ENCODE measurements around the gene IL17REL. TPM values are rescaled to one million over a fixed set of nuclear protein-coding genes. Genes with fewer than 3 reads are reported as not detected.

The IL17REL gene
- total RNA-seq (2016; rRNA removed; fragmentation: Illumina TruSeq; extraction: Trizol) (not detected in 2 replicates), polyA plus RNA-seq (2011; rRNA removed) (not detected in 2 replicates), polyA minus RNA-seq (2011; rRNA and poly(A)+ RNA removed; ENCODE audit: low replicate concordance) (0.07 TPM in 1 of 2 replicates, not detected in the other), Bru-seq, nascent RNA (not detected), BruChase-seq, experiment 1, labeled RNA remaining after a 6-hour chase (not detected), BruChase-seq, experiment 2, labeled RNA remaining after a 2-hour chase (percentile 9 among the genes with signal in this experiment)
- not detected in 2 replicates for total RNA-seq (2016; cell fraction: cytosol; rRNA removed; fragmentation: Illumina TruSeq; extraction: Trizol; ENCODE audit: low read depth)
- not detected in 2 replicates for total RNA-seq (2016; cell fraction: insoluble cytoplasmic fraction; rRNA removed; fragmentation: Illumina TruSeq; extraction: Trizol)
- total RNA-seq (2016; cell fraction: membrane; rRNA removed; fragmentation: Illumina TruSeq; extraction: Trizol): not detected in 2 replicates
- total RNA-seq (2016; cell fraction: nucleus; rRNA removed; fragmentation: Illumina TruSeq; extraction: Trizol): not detected in 2 replicates
- polyA plus RNA-seq (2011; cell fraction: cytosol; rRNA removed): not detected in 2 replicates
- polyA plus RNA-seq (2011; cell fraction: nucleus; rRNA removed): not detected in 2 replicates
- not detected in 2 replicates for polyA plus RNA-seq (2012)
- not detected in 2 replicates for polyA plus RNA-seq (2016; cell fraction: cytosol; fragmentation: Illumina TruSeq; extraction: Trizol; ENCODE audit: low read depth)
- not detected in 2 replicates for polyA plus RNA-seq (2016; cell fraction: insoluble cytoplasmic fraction; fragmentation: Illumina TruSeq; extraction: Trizol; ENCODE audit: low read depth)
- not detected in 2 replicates for polyA plus RNA-seq (2016; cell fraction: membrane; fragmentation: Illumina TruSeq; extraction: Trizol; ENCODE audit: low read depth)
- not detected in 2 replicates for polyA plus RNA-seq (2016; cell fraction: nucleus; fragmentation: Illumina TruSeq; extraction: Trizol; ENCODE audit: insufficient read depth, low read depth)
- polyA minus RNA-seq (2011; cell fraction: cytosol; rRNA and poly(A)+ RNA removed): not detected in 2 replicates
- polyA minus RNA-seq (2011; cell fraction: nucleus; rRNA and poly(A)+ RNA removed): not detected in 2 replicates
- long read RNA-seq, experiment 1: 0 reads
- long read RNA-seq, experiment 2: 0 reads

DNA sequence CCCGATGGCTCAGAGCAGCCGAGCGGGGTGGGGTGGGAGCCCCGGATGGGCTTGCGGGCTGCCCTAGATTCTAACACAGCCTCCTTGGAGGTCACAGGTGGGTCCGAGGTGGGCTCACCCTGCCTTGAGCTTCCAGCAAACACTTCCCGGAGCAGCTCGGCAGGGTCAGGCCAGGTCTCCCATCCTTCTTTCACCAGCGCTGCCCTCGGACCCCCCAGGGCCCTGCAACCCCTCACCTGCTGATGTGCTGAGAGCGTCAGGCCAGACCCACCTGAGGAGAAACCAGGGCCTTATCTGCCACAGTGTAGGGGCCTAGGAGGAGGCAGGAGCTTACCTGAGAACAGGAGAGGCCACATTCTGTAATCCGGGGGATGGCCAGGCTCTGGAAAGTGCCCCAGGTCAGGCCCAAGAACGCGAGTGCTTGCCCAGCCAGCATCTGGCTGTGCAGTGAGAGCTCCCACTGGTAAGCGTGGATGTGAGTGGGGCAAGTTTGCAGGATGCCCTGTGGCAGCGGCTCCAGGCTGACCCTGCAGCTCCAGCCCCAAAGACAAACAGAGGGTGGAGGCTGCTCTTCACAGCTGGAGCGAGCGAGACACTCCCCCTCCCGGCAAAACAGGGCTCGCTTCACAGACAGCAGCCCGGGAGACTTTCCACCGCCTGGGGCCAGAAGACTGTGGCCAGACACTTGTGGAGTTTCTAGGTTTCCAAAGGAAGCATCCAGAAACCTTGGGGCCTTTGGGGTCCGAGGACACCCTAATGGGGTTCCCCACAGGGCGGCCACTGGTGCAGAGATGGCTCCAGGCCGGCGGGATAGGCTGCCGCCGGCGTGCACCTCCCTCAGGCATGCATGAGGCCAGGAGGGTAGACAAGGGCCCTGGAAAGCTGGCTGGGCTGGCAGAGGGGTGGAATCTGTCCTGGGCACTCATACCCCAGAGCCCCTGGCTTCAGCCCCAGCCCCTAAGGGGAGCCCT, at the start of gene IL17REL:
TSS of gene IL17REL (minus strand) at position 555 of the 971 bp plus-strand sequence. CDS start at position 436, 119 bp downstream.
- 41% methylated on average over 3 of the region's 29 CpGs for WGBS (ENCODE audit: low lambda C conversion rate)
- BruUV-seq (replicated peaks): no TSS peak
- peak; percentile 24; the same call in 1 of the 2 replicates for TF ChIP-seq TFAP4 (IDR thresholded peaks at IDR 0.05; ENCODE audit: borderline replicate concordance, low read depth)
- TF ChIP-seq, protein P1, sequence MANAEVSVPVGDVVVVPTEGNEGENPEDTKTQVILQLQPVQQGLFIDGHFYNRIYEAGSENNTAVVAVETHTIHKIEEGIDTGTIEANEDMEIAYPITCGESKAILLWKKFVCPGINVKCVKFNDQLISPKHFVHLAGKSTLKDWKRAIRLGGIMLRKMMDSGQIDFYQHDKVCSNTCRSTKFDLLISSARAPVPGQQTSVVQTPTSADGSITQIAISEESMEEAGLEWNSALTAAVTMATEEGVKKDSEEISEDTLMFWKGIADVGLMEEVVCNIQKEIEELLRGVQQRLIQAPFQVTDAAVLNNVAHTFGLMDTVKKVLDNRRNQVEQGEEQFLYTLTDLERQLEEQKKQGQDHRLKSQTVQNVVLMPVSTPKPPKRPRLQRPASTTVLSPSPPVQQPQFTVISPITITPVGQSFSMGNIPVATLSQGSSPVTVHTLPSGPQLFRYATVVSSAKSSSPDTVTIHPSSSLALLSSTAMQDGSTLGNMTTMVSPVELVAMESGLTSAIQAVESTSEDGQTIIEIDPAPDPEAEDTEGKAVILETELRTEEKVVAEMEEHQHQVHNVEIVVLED (CRISPR knock-in tag; IDR thresholded peaks at IDR 0.05; ENCODE audit: borderline replicate concordance): no peak
- TF ChIP-seq ZSCAN22 (CRISPR knock-in tag; IDR thresholded peaks at IDR 0.05): peak; percentile 99
- peak; percentile 60 for TF ChIP-seq STAG1 (CRISPR knock-in tag; IDR thresholded peaks at IDR 0.05)
- TF ChIP-seq, protein P2, sequence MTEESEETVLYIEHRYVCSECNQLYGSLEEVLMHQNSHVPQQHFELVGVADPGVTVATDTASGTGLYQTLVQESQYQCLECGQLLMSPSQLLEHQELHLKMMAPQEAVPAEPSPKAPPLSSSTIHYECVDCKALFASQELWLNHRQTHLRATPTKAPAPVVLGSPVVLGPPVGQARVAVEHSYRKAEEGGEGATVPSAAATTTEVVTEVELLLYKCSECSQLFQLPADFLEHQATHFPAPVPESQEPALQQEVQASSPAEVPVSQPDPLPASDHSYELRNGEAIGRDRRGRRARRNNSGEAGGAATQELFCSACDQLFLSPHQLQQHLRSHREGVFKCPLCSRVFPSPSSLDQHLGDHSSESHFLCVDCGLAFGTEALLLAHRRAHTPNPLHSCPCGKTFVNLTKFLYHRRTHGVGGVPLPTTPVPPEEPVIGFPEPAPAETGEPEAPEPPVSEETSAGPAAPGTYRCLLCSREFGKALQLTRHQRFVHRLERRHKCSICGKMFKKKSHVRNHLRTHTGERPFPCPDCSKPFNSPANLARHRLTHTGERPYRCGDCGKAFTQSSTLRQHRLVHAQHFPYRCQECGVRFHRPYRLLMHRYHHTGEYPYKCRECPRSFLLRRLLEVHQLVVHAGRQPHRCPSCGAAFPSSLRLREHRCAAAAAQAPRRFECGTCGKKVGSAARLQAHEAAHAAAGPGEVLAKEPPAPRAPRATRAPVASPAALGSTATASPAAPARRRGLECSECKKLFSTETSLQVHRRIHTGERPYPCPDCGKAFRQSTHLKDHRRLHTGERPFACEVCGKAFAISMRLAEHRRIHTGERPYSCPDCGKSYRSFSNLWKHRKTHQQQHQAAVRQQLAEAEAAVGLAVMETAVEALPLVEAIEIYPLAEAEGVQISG (CRISPR knock-in tag; IDR thresholded peaks at IDR 0.05): no peak
- TF ChIP-seq CTCF (CRISPR knock-in tag; IDR thresholded peaks at IDR 0.05): peak; percentile 59
- ChIA-PET POLR2A (no interaction called here), CTCF (ENCODE audit: low intra/inter-chr PET ratio, low total read pairs) (interaction anchor here (1.0 to 1.5 kb wide), 2 partner anchors 11 to 83 kb away, joined by 3 read pairs; no protein-coding TSS in a partner anchor)
- Histone ChIP-seq H4K20me1 (ENCODE audit: insufficient read depth, low read length) (no peaks in the 10 kb centered on the region), H3K36me3 (replicated peaks in 1 of 2; ENCODE audit: control insufficient read depth in 1 of 2, insufficient read depth in 2 of 2, low read length in 2 of 2) (no peaks in the 10 kb centered on the region), H3K79me2 (ENCODE audit: insufficient read depth, low read length) (no peaks in the 10 kb centered on the region), H3K4me3 (replicated peaks in 1 of 3; ENCODE audit: insufficient read depth in 1 of 3, low read depth in 2 of 3, low read length in 3 of 3) (no peak within 1 kb of the TSS), H3K9me3 (ENCODE audit: low read length) (no peaks in the 10 kb centered on the region), H3K4me1 (ENCODE audit: insufficient read depth, low read length) (no peaks in the 10 kb centered on the region), H3K27ac (ENCODE audit: extremely low read length, insufficient read depth, low read length) (no peak within 1 kb of the TSS), H2AFZ (ENCODE audit: low read length) (no peak within 1 kb of the TSS), H3K4me2 (ENCODE audit: low read depth, low read length) (no peak within 1 kb of the TSS), H3K27me3 (ENCODE audit: control insufficient read depth in 1 of 2, insufficient read depth in 2 of 2, low read length in 2 of 2) (peaks cover 24 to 73% of the 10 kb centered on the region in 2 experiments), H3K9ac (ENCODE audit: insufficient read depth, low read depth, low read length) (no peak within 1 kb of the TSS)
- FAIRE-seq (no peak), DNase-seq (ENCODE audit: low spot score) (no peak), ATAC-seq (peak; percentile 64)
- in situ Hi-C loops (cut with HindIII; ENCODE audit: extremely low pct_ligation_motif_present, low pct_unique_long_range_greater_than_20kb) (no loop called here), intact Hi-C loops (cut with micrococcal nuclease; ENCODE audit: unreplicated experiment) (no loop called here)

Data from HepG2 (cell line).